GM19193 (cell line): ENCODE measurements around the gene RBM7.

Experiments
- POLR2A ChIP-seq: IDR thresholded peaks from 4 replicates; pipeline ENCODE4 v1.6.1; 2011; ENCODE audit not compliant: insufficient read depth, insufficient read length; ENCODE audit errors: extremely low read depth

RBM7 gene

GRCh38 chr11:114382509-114382908 is 18.0 kb upstream of the RBM7 start:
- no peak for TF ChIP-seq POLR2A

GRCh38 chr11:114384487-114384886 is 16.0 kb upstream of the RBM7 start:
- no peak for TF ChIP-seq POLR2A

DNA sequence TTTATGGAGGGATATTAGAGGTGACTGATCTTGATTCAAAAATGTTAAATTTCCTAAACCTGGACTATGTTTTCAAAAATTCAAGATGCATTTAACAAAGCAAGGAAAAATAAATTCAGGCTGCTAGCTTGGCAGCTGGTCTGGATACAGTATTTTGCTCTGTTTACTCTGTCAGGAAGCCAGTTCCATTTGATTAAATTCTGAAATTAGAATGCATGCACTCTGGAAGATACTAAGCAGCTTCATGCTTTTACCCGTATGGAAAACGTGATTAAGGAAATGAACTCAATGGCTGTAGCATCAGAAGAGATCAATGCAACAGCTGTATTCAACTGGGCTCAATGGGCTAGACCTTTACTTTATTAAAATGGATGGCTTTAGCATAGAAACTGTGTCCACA is 14.3 kb upstream of the RBM7 start:
- TF ChIP-seq POLR2A, result no peak

GRCh38 chr11:114386545-114386944 is 13.9 kb upstream of the RBM7 start:
- no peak for TF ChIP-seq POLR2A

DNA sequence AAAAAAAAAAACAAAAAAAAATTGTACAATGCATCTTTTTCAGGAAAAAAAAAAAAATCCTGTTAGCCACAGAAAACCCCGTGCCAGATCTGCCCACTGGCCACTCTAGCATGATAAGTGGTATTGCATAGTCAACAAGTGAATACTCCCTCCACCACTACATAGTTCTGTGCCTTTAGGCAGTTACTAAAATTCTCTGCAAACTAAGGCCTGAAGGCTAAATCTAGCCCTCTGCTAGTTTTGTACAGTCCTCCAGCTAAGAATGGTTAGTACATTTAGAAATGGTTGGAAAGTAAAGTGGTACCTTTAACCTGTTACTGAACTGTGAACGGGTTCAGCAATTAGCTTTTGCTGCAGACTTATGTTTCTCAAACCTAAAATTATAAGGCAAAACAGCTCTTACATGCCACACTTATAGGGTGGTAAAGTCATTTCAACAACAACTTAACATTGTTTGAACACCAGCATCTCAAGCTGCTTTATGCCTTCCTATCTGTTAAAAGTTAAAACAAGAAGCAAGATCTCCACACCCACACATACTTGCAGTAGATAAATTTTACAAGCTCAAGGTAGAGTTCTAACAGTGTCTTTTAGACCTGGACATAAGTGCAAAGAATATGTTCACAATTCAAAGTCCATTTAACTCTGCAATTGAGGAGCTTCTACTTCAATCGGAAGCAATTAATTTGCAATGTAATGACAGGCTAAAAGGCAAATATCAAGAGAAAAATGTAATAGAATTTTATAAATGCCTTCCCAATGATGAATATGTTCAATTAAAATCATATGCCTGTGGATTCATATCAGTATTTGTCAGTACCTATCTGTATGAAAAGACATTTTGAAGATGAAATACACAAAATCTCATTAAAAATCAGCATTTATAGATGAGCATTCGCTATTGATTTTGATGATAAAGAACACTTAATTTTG is 7.5 kb upstream of the RBM7 start:
- no peak for TF ChIP-seq POLR2A

GRCh38 chr11:114395736-114396135 is 4.7 kb upstream of the RBM7 start:
- no peak for TF ChIP-seq POLR2A

- no peak for TF ChIP-seq POLR2A
Observed at GRCh38 chr11:114396916-114397315, 3.5 kb upstream of the RBM7 start.

GRCh38 chr11:114397349-114397982 is 3.0 kb upstream of the RBM7 start:
- no peak for TF ChIP-seq POLR2A

DNA sequence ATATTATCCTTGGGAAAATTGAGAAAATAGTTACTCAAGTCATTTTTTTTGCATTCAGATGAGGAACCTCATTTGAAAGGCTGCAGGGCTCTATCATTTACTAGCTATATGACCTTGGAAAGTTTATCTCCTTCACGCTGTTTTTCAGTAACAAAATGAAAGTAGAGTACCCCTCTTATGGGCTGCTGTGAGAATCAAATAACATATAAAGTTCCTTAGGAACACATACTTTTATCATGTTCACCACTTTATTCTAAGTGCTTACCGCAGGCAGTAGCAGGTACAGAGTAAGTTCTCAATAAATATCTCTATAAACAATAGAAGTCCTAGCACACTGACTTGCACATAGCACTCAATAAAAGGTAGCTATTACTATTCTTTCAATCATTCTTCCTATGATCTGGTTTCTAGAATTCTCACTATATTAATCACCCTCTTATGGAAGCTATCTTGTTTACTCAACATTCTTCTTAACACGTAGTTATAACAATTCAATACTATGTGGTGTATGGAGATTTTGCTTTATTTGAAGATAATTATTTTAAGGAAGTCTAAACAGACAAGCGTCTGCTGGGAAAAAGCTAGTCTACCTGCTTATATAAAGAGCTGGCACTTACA is 2.1 kb upstream of the RBM7 start:
- no peak for TF ChIP-seq POLR2A

GRCh38 chr11:114399490-114400215 is 813 bp upstream of the RBM7 start:
- TF ChIP-seq POLR2A, result no peak

DNA sequence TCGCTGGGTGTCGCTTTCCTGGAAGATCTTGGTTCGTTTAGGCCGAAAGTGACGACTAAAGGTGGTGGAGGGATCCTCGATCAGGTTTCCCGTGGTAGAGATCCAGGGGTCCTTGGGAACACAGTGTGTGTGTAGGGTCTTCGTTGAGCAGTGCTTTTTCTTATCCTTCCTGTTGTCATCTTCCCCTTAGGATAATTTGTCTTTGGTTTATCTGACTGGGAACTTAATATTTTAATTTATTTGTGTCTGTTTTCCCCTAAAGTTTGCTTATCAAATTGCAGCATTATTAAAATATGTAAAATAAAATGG is 403 bp downstream of the RBM7 start:
- TF ChIP-seq POLR2A, result no peak

GRCh38 chr11:114401311-114401710 is 845 bp downstream of the RBM7 start:
- no peak for TF ChIP-seq POLR2A

DNA sequence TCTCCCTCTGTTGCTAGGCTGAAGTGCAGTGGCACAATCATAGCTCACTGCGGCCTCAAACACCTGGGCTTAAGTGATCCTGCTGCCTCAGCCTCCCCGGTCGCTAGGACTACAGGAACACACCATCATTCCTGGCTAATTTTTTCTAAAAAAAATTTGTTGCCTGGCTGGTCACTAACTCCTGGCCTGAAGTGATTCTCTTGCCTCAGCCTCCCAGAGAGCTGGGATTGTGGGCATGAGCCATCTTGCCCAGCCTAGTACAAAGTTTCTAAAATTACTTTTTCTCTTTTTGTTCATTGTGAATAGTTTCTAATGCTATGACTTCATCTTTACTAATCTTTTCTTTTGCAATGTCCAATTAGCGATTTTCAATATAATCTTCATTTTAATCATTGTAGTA is 12.5 kb downstream of the RBM7 start:
- no peak for TF ChIP-seq POLR2A

GRCh38 chr11:114413958-114414357 is 13.5 kb downstream of the RBM7 start:
- no peak for TF ChIP-seq POLR2A

DNA sequence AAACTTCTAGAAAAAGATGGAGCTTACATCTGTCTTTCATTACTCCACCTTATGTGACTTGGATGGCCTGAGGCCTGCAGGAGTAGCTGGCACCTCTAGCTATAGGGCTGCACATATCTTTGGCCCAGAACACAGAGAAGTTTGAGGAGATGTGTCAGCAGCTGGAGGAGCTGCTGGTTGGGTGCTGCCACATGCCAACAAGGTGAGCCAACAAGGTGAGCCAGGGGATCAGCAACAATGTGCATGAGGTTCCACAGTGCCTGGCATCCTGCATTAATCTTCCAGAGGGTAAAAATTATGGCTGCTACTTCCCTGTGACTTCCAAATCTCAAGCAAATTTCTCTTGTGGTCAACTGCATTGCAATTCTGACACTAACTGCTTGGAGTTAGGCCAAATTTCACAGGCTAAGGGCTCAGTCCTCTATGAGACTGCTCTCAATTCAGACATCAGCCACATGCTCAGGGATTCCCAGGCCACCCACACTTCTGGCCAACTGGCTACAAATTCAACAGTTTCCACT is 16.0 kb downstream of the RBM7 start:
- TF ChIP-seq POLR2A, result no peak
